Prostate gland (tissue), 2 donors: ENCODE measurements around the gene FAM53A. TPM values are rescaled to one million over a fixed set of nuclear protein-coding genes. Genes with fewer than 3 reads are reported as not detected.

Experiments
- DNase-seq: peaks from one replicate; pipeline ENCODE4 v3.0.0-alpha.2; 2019; ENCODE audit warnings: low spot score
- H3K27ac ChIP-seq, 2 donors: fragments of 200-600 bp; sonication (generic); 2 replicates each; pipeline ENCODE4 v1.5.1; 2017 to 2019
- H3K27me3 ChIP-seq: fragments of 200-600 bp; sonication (generic); replicated peaks from 2 replicates; pipeline ENCODE4 v1.5.1; 2019; ENCODE audit not compliant: insufficient read depth
- H3K36me3 ChIP-seq, 2 donors: fragments of 200-600 bp; sonication (generic); 1 replicate in 1 of 2; 2 replicates in 1 of 2; pipeline versions ENCODE4 v1.5.1 to v1.8.1; 2017 to 2019
- H3K4me1 ChIP-seq: fragments of 200-600 bp; sonication (generic); replicated peaks from 2 replicates; pipeline ENCODE4 v1.5.1; 2019
- H3K4me3 ChIP-seq, 2 donors: fragments of 200-600 bp; sonication (generic); 2 replicates each; pipeline ENCODE4 v1.5.1; 2017 to 2019
- H3K9me3 ChIP-seq: fragments of 200-600 bp; sonication (generic); 2 replicates; pipeline ENCODE4 v1.5.1; 2017
- CTCF ChIP-seq, 4 experiments: fragments of 200-600 bp in 2 of 4; fragments of 450-650 bp in 2 of 4; sonication (generic) in 2 of 4; IDR thresholded peaks; 1 replicate in 3 of 4; 2 replicates in 1 of 4; pipeline ENCODE4 v1.5.1; 2016 to 2019; ENCODE audit warnings: antibody characterized with exemption in 4 of 4, mild to moderate bottlenecking in 2 of 4, moderate library complexity in 2 of 4
- POLR2A ChIP-seq: fragments of 450-650 bp; IDR thresholded peaks from one replicate; pipeline ENCODE4 v1.6.1; 2016; ENCODE audit warnings: antibody characterized with exemption, mild to moderate bottlenecking
- POLR2AphosphoS5 ChIP-seq: sonication (generic); formaldehyde crosslinking; IDR thresholded peaks from one replicate; pipeline ENCODE4 v1.6.1; 2017; ENCODE audit warnings: antibody characterized with exemption
- WGBS: methylation state at CpG from one replicate; pipeline ENCODE4 v1.1.5; 2018; 5-methylcytosine and 5-hydroxymethylcytosine counted together
- intact Hi-C: fragments of 100-400 bp; cut with DNase I; formaldehyde crosslinking; loops from one replicate; pipeline ENCODE4 v1.14.2; 2022
- total RNA-seq, 2 donors: library from RNA; depleted of rRNA; stranded (reverse); fragments of >200 nt; gene quantifications; one replicate each; pipeline ENCODE4 v1.1.0, GENCODE V29; 2016

FAM53A gene
- total RNA-seq, 2 donors from 2014 or later = 2.3 to 16.8 TPM

GRCh38 chr4:1723131-1723801, 39.2 kb upstream of the FAM53A start:
- TF ChIP-seq CTCF (IDR thresholded peaks at IDR 0.05) (no peak), POLR2A (no peak), POLR2AphosphoS5 (no peak)
- peak overlapping the region in 1 of 2 donors; percentile 22 for H3K27ac ChIP-seq
- no peaks in the 10 kb centered on the region for H3K9me3 ChIP-seq
- peaks cover 21% of the 10 kb centered on the region for H3K4me1 ChIP-seq
- intact Hi-C loops = loop anchor here (5.0 kb wide), 1 partner anchor 41 kb away; the partner anchor contains the start of gene FAM53A
- WGBS = 78% methylated on average over 12 of the region's 12 CpGs
- no peak overlapping the region for H3K4me3 ChIP-seq
- no peaks in the 10 kb centered on the region for H3K36me3 ChIP-seq
- H3K27me3 ChIP-seq = no peaks in the 10 kb centered on the region
- DNase-seq = no peak

- Histone ChIP-seq H3K27ac (peak overlapping the region in 1 of 2 donors; percentile 22), H3K36me3 (peaks cover 0 to 3% of the 10 kb centered on the region in 2 donors), H3K9me3 (no peaks in the 10 kb centered on the region), H3K4me1 (peaks cover 23% of the 10 kb centered on the region), H3K27me3 (no peaks in the 10 kb centered on the region), H3K4me3 (no peak overlapping the region)
- no peak for DNase-seq
- TF ChIP-seq POLR2AphosphoS5 (no peak), POLR2A (no peak), CTCF (IDR thresholded peaks at IDR 0.05) (no peak)
- WGBS = 62% methylated on average over 18 of the region's 18 CpGs
- intact Hi-C loops = loop anchor here (5.0 kb wide), 1 partner anchor 40 kb away; the partner anchor contains the start of gene FAM53A
Observed at GRCh38 chr4:1722551-1723118, 38.5 kb upstream of the FAM53A start.

GRCh38 chr4:1721666-1722550, 37.8 kb upstream of the FAM53A start:
- Histone ChIP-seq H3K27me3 (no peaks in the 10 kb centered on the region), H3K4me1 (peaks cover 23% of the 10 kb centered on the region), H3K9me3 (no peaks in the 10 kb centered on the region), H3K4me3 (peak overlapping the region; percentile 63 to 67), H3K36me3 (peaks cover 0 to 3% of the 10 kb centered on the region in 2 donors), H3K27ac (no peak overlapping the region)
- TF ChIP-seq CTCF (IDR thresholded peaks at IDR 0.05) (no peak), POLR2A (no peak), POLR2AphosphoS5 (no peak)
- intact Hi-C loops = loop anchor here (5.0 kb wide), 1 partner anchor 40 kb away; the partner anchor contains the start of gene FAM53A
- WGBS = 8% methylated on average over 31 of the region's 61 CpGs
- DNase-seq = no peak

- Histone ChIP-seq H3K36me3 (peaks cover 0 to 3% of the 10 kb centered on the region in 2 donors), H3K9me3 (no peaks in the 10 kb centered on the region), H3K27ac (peak within 1 kb of the TSS; percentile 85 to 89), H3K4me1 (peaks cover 23% of the 10 kb centered on the region), H3K4me3 (peak within 1 kb of the TSS; percentile 63 to 67), H3K27me3 (no peaks in the 10 kb centered on the region)
- intact Hi-C loops = loop anchor here (5.0 kb wide), 1 partner anchor 39 kb away; the partner anchor contains the start of gene FAM53A
- DNase-seq = peak; percentile 98
- TF ChIP-seq POLR2A (peak; percentile 89), CTCF (IDR thresholded peaks at IDR 0.05) (peak in 1 of 4 experiments; percentile 12), POLR2AphosphoS5 (peak; percentile 89)
- WGBS = 0% methylated on average over 1 of the region's 83 CpGs
Observed at GRCh38 chr4:1721003-1721665, 37.0 kb upstream of the FAM53A start, which contains the start of the genes TACC3 and TMEM129. TACC3 (plus strand) TSS chr4:1721521; CDS start chr4:1723422, 1,901 bp downstream. TMEM129 (minus strand) TSS chr4:1721323; CDS start chr4:1720837, 486 bp downstream.
